ENCODE data around the gene MED13.

MED13 gene

DNA sequence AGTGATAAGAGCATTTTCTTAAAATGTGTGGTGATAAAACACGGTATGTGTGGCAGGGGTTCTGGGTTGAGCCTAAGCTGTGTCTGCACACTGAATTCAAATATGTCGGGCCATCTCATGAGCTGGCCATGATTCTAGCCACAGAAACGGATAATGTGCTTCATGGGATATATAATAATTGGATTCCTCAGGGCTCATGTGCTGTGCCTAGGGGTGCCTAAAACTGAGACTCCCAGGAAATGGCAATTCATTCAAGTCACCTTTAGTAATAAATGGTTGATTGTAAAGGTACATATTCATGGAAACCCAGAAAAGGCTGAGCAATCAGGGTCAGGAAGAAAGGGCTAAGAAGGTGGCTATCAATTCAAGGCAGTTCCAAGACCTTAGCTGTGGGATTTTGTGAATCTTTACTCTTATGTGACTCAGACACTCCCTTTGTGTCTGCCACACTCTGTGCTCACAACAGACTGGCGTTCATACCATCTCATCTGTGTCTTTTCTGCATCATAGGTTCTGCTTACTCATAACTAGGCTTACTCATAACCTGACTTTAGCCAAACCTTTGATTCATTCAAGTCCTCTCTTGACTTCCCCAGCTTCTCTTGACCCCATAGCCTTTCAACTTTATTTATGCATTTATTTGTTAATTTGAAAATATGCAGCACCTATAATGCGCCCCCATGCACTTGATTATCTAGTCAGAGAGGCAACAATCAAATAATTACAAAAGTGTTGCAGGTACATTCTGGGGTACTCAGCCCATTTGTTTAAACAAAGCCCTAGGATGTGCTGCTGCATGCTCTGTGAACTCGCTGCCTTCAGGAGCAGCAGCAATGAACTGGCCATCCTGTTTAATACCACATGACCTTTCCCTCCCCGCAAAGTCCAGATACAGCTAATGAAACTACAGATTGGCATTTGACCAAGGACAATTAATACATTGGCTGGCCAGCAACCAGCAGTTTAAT is 28.4 kb upstream of the MED13 start:
- Histone ChIP-seq H3K9ac (ENCODE audit: low read length) (peak overlapping the region; percentile 56), H3K79me1 (replicated peaks; ENCODE audit: low read length, poor library complexity, severe bottlenecking) (no peaks in the 10 kb centered on the region), H3K4me1 (ENCODE audit: control insufficient read depth, insufficient read depth, low read depth, low read length) (peaks cover 4% of the 10 kb centered on the region), H3K4me3 (ENCODE audit: insufficient read depth in 1 of 2, low read depth in 1 of 2, low read length in 2 of 2) (no peak overlapping the region), H4K91ac (ENCODE audit: low read length) (no peak overlapping the region), H3K27me3 (ENCODE audit: control insufficient read depth in 1 of 2, insufficient read depth in 1 of 2, low read length in 2 of 2) (no peaks in the 10 kb centered on the region), H3K23ac (ENCODE audit: low read length in 2 of 2) (no peak overlapping the region), H2BK15ac (ENCODE audit: low read depth, poor library complexity, severe bottlenecking) (no peak overlapping the region), H4K8ac (ENCODE audit: low read length) (no peak overlapping the region), H2AFZ (ENCODE audit: low read depth, low read length) (no peak overlapping the region), H3K4me2 (ENCODE audit: low read length, poor library complexity, severe bottlenecking) (peak overlapping the region; percentile 28), H3K27ac (ENCODE audit: low read length, poor library complexity, severe bottlenecking) (peak overlapping the region; percentile 71), H3K14ac (ENCODE audit: low read length in 2 of 2) (no peak overlapping the region), H3K18ac (ENCODE audit: low read depth in 1 of 2, low read length in 2 of 2) (no peak overlapping the region), H2BK5ac (ENCODE audit: low read depth, low read length, poor library complexity, severe bottlenecking) (no peak overlapping the region), H3K36me3 (ENCODE audit: control insufficient read depth in 1 of 2, insufficient read depth in 2 of 2, low read depth in 1 of 2, low read length in 2 of 2) (no peaks in the 10 kb centered on the region), H3K9me3 (ENCODE audit: control insufficient read depth, low read length) (no peaks in the 10 kb centered on the region), H2BK120ac (ENCODE audit: low read depth, low read length) (no peak overlapping the region), H2AK5ac (ENCODE audit: low read length, severe bottlenecking) (peak overlapping the region; percentile 56), H2BK12ac (ENCODE audit: low read length in 2 of 2) (no peak overlapping the region), H3K4ac (ENCODE audit: low read depth in 1 of 2, low read length in 2 of 2) (no peak overlapping the region)
- WGBS, result 63% methylated on average over 7 of the region's 7 CpGs
- peak; percentile 71 for DNase-seq

- H3K9ac ChIP-seq (ENCODE audit: low read length), result peak overlapping the region; percentile 1
- H3K18ac ChIP-seq (ENCODE audit: low read depth in 1 of 2, low read length in 2 of 2), result no peak overlapping the region
- H2BK15ac ChIP-seq (ENCODE audit: low read depth, poor library complexity, severe bottlenecking), result no peak overlapping the region
- no peak overlapping the region for H2BK120ac ChIP-seq (ENCODE audit: low read depth, low read length)
- no peak overlapping the region for H2AFZ ChIP-seq (ENCODE audit: low read depth, low read length)
- no peaks in the 10 kb centered on the region for H3K9me3 ChIP-seq (ENCODE audit: control insufficient read depth, low read length)
- H2BK5ac ChIP-seq (ENCODE audit: low read depth, low read length, poor library complexity, severe bottlenecking), result no peak overlapping the region
- H3K4me3 ChIP-seq (ENCODE audit: insufficient read depth in 1 of 2, low read depth in 1 of 2, low read length in 2 of 2), result no peak overlapping the region
- no peaks in the 10 kb centered on the region for H3K79me1 ChIP-seq (replicated peaks; ENCODE audit: low read length, poor library complexity, severe bottlenecking)
- no peaks in the 10 kb centered on the region for H3K27me3 ChIP-seq (ENCODE audit: control insufficient read depth in 1 of 2, insufficient read depth in 1 of 2, low read length in 2 of 2)
- DNase-seq, result no peak
- no peak overlapping the region for H3K14ac ChIP-seq (ENCODE audit: low read length in 2 of 2)
- no peak overlapping the region for H3K27ac ChIP-seq (ENCODE audit: low read length, poor library complexity, severe bottlenecking)
- no peaks in the 10 kb centered on the region for H3K36me3 ChIP-seq (ENCODE audit: control insufficient read depth in 1 of 2, insufficient read depth in 2 of 2, low read depth in 1 of 2, low read length in 2 of 2)
- H3K23ac ChIP-seq (ENCODE audit: low read length in 2 of 2), result no peak overlapping the region
- no peak overlapping the region for H4K8ac ChIP-seq (ENCODE audit: low read length)
- H2BK12ac ChIP-seq (ENCODE audit: low read length in 2 of 2), result no peak overlapping the region
- no peak overlapping the region for H2AK5ac ChIP-seq (ENCODE audit: low read length, severe bottlenecking)
- no peak overlapping the region for H4K91ac ChIP-seq (ENCODE audit: low read length)
- no CpG with 5 or more reads among the region's 2 CpGs for WGBS
- no peak overlapping the region for H3K4ac ChIP-seq (ENCODE audit: low read depth in 1 of 2, low read length in 2 of 2)
- H3K4me1 ChIP-seq (ENCODE audit: control insufficient read depth, insufficient read depth, low read depth, low read length), result peaks cover 4% of the 10 kb centered on the region
- H3K4me2 ChIP-seq (ENCODE audit: low read length, poor library complexity, severe bottlenecking), result no peak overlapping the region
Measured at GRCh38 chr17:62092784-62093183, 27.7 kb upstream of the MED13 start.

- H3K4ac ChIP-seq (ENCODE audit: low read depth in 1 of 2, low read length in 2 of 2), result no peak overlapping the region
- H4K91ac ChIP-seq (ENCODE audit: low read length), result no peak overlapping the region
- peaks cover 4% of the 10 kb centered on the region for H3K4me1 ChIP-seq (ENCODE audit: control insufficient read depth, insufficient read depth, low read depth, low read length)
- no peak overlapping the region for H2AFZ ChIP-seq (ENCODE audit: low read depth, low read length)
- H2BK12ac ChIP-seq (ENCODE audit: low read length in 2 of 2), result no peak overlapping the region
- H3K4me2 ChIP-seq (ENCODE audit: low read length, poor library complexity, severe bottlenecking), result no peak overlapping the region
- H3K9me3 ChIP-seq (ENCODE audit: control insufficient read depth, low read length), result no peaks in the 10 kb centered on the region
- no peak overlapping the region for H2BK5ac ChIP-seq (ENCODE audit: low read depth, low read length, poor library complexity, severe bottlenecking)
- DNase-seq, result no peak
- no peak overlapping the region for H2AK5ac ChIP-seq (ENCODE audit: low read length, severe bottlenecking)
- H3K9ac ChIP-seq (ENCODE audit: low read length), result no peak overlapping the region
- H3K27ac ChIP-seq (ENCODE audit: low read length, poor library complexity, severe bottlenecking), result no peak overlapping the region
- no peaks in the 10 kb centered on the region for H3K79me1 ChIP-seq (replicated peaks; ENCODE audit: low read length, poor library complexity, severe bottlenecking)
- no peaks in the 10 kb centered on the region for H3K27me3 ChIP-seq (ENCODE audit: control insufficient read depth in 1 of 2, insufficient read depth in 1 of 2, low read length in 2 of 2)
- H2BK120ac ChIP-seq (ENCODE audit: low read depth, low read length), result no peak overlapping the region
- no peak overlapping the region for H3K18ac ChIP-seq (ENCODE audit: low read depth in 1 of 2, low read length in 2 of 2)
- no peak overlapping the region for H3K14ac ChIP-seq (ENCODE audit: low read length in 2 of 2)
- no peak overlapping the region for H4K8ac ChIP-seq (ENCODE audit: low read length)
- H3K23ac ChIP-seq (ENCODE audit: low read length in 2 of 2), result no peak overlapping the region
- H3K4me3 ChIP-seq (ENCODE audit: insufficient read depth in 1 of 2, low read depth in 1 of 2, low read length in 2 of 2), result no peak overlapping the region
- WGBS, result 95% methylated on average over 1 of the region's 1 CpG
- no peaks in the 10 kb centered on the region for H3K36me3 ChIP-seq (ENCODE audit: control insufficient read depth in 1 of 2, insufficient read depth in 2 of 2, low read depth in 1 of 2, low read length in 2 of 2)
- H2BK15ac ChIP-seq (ENCODE audit: low read depth, poor library complexity, severe bottlenecking), result no peak overlapping the region
Measured at GRCh38 chr17:62091804-62092203, 26.7 kb upstream of the MED13 start.

- H3K4ac ChIP-seq (ENCODE audit: low read depth in 1 of 2, low read length in 2 of 2), result no peak overlapping the region
- no peak overlapping the region for H2BK120ac ChIP-seq (ENCODE audit: low read depth, low read length)
- H4K91ac ChIP-seq (ENCODE audit: low read length), result no peak overlapping the region
- H3K36me3 ChIP-seq (ENCODE audit: control insufficient read depth in 1 of 2, insufficient read depth in 2 of 2, low read depth in 1 of 2, low read length in 2 of 2), result no peaks in the 10 kb centered on the region
- no peak overlapping the region for H2BK12ac ChIP-seq (ENCODE audit: low read length in 2 of 2)
- H2AK5ac ChIP-seq (ENCODE audit: low read length, severe bottlenecking), result no peak overlapping the region
- H3K9me3 ChIP-seq (ENCODE audit: control insufficient read depth, low read length), result no peaks in the 10 kb centered on the region
- H2BK5ac ChIP-seq (ENCODE audit: low read depth, low read length, poor library complexity, severe bottlenecking), result no peak overlapping the region
- H3K14ac ChIP-seq (ENCODE audit: low read length in 2 of 2), result no peak overlapping the region
- no peaks in the 10 kb centered on the region for H3K79me1 ChIP-seq (replicated peaks; ENCODE audit: low read length, poor library complexity, severe bottlenecking)
- H3K18ac ChIP-seq (ENCODE audit: low read depth in 1 of 2, low read length in 2 of 2), result no peak overlapping the region
- no peaks in the 10 kb centered on the region for H3K27me3 ChIP-seq (ENCODE audit: control insufficient read depth in 1 of 2, insufficient read depth in 1 of 2, low read length in 2 of 2)
- no peak overlapping the region for H2AFZ ChIP-seq (ENCODE audit: low read depth, low read length)
- DNase-seq, result no peak
- no peak overlapping the region for H3K23ac ChIP-seq (ENCODE audit: low read length in 2 of 2)
- no peak overlapping the region for H3K4me2 ChIP-seq (ENCODE audit: low read length, poor library complexity, severe bottlenecking)
- no peak overlapping the region for H3K4me3 ChIP-seq (ENCODE audit: insufficient read depth in 1 of 2, low read depth in 1 of 2, low read length in 2 of 2)
- peaks cover 4% of the 10 kb centered on the region for H3K4me1 ChIP-seq (ENCODE audit: control insufficient read depth, insufficient read depth, low read depth, low read length)
- WGBS, result 90% methylated on average over 9 of the region's 9 CpGs
- H3K9ac ChIP-seq (ENCODE audit: low read length), result no peak overlapping the region
- H2BK15ac ChIP-seq (ENCODE audit: low read depth, poor library complexity, severe bottlenecking), result no peak overlapping the region
- H4K8ac ChIP-seq (ENCODE audit: low read length), result no peak overlapping the region
- H3K27ac ChIP-seq (ENCODE audit: low read length, poor library complexity, severe bottlenecking), result no peak overlapping the region
Measured at GRCh38 chr17:62090868-62091267, 25.8 kb upstream of the MED13 start.
